HG03095 (cell line): ENCODE measurements around the gene CD163.
"Not testable (repeated sequence)": the region's sequence is repeated elsewhere in the genome, so short reads cannot be mapped to it uniquely, and the experiment has no call there.

Experiments
- ATAC-seq: cut with Tn5 transposase; IDR thresholded peaks from one replicate; pipeline ENCODE4 v1.9.1; 2021; ENCODE audit warnings: moderate library complexity; ENCODE audit not compliant: unreplicated experiment

CD163 gene

GRCh38 chr12:7503686-7504415 lies at the start of gene CD163:
TSS of gene CD163 (minus strand) at chr12:7503777. CDS start at chr12:7503690, 87 bp downstream.
- ATAC-seq: no peak

DNA sequence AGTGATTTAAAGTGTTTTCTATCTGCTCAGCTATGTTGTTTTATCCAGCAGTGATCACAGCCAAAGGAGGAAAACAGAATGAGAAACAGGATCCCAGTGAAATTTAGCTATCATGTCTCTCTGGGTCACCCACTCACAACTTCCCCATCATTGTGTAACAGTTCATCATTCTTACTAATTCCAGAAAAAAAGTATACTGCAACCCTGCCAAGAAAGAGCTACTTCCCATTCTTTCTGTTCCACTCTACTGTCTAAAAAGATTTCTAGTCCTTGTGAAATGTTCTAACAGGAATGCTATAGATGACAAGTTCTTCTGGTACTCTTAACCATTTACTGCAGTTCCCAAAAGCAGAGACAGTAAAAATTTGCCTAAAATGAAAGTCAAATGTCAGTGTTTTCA lies 39.2 kb upstream of the CD163 start:
- ATAC-seq: no peak

DNA sequence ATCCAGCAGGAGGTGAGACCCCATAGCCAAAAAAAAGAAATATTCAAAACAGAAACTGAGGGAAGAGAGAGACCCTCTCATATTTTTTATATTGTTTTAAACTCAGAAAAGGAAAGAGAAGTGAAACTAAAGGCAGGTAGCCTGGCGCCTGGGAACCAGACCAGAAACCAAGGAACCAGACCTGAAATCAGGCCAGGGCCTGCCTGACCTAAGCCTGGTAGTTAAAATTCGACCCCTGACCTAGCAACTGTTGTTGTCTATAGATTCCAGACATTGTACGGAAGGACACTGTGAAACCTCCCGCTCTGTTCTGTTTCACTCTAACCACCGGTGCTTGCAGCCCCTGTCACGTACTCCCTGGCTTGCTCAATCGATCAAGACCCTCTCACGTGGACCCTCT lies 38.5 kb upstream of the CD163 start:
- ATAC-seq: no peak

DNA sequence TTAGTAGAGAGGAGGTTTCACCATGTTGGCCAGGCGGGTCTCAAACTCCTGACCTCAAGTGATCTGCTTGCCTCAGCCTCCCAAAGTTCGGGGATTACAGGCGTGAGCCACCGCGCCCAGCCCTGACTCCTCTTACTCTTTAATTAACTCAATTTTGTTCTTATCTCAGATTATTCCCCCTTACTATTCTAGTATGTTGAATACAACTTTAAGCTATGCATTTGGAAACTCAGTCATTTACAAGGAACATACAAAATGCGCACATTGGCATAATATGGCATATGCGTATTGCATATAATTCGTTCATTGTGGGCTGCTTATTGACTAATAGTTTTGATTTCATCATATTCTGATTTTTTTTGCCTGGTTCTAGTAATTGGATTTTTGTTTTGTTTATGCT lies 10.8 kb upstream of the CD163 start:
- ATAC-seq: no peak

- no peak for ATAC-seq
Measured at GRCh38 chr12:7512553-7512952, 9.0 kb upstream of the CD163 start.

DNA sequence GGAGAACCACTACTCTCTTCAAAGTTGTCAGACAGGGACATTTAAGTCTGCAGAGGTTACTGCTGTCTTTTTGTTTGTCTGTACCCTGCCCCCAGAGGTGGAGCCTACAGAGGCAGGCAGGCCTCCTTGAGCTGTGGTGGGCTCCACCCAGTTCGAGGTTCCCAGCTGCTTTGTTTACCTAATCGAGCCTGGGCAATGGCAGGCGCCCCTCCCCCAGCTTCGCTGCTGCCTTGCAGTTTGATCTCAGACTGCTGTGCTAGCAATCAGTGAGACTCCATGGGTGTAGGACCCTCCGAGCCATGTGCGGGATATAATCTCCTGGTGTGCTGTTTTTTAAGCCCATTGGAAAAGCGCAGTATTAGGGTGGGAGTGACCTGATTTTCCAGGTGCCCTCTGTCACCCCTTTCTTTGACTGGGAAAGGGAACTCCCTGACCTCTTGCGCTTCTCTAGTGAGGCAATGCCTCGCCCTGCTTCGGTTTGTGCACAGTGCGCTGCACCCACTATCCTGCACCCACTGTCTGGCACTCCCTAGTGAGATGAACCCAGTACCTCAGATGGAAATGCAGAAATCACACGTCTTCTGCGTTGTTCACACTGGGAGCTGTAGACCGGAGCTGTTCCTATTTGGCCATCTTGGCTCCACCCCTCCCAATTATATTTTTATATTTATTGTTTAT lies 6.4 kb upstream of the CD163 start:
- ATAC-seq: not testable (repeated sequence)

GRCh38 chr12:7502612-7503011 lies 965 bp downstream of the CD163 start:
- ATAC-seq: no peak

- no peak for ATAC-seq
Measured at GRCh38 chr12:7501031-7501588, 2.5 kb downstream of the CD163 start.

- ATAC-seq: no peak
Measured at GRCh38 chr12:7499636-7500035, 3.9 kb downstream of the CD163 start.

- no peak for ATAC-seq
Measured at GRCh38 chr12:7498809-7499208, 4.8 kb downstream of the CD163 start.

DNA sequence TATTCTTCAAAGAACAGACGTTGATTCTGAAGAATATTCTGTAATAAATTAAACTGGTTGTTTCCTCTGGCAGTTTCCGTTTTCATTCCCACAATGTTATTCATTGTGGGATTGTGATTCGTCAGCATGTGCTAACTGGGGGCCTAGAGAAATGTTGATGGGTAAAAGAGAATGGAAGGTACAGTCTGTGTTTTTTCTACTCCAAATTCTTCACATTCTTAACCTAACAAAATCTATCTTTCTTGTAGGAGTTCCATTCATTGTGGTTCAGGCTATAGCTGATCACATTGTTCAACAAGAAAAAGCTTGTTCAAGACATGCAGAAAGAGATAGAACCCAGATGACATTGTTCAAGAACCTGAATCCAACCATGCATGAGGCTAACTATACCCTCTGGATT lies 5.9 kb downstream of the CD163 start:
- ATAC-seq: no peak

DNA sequence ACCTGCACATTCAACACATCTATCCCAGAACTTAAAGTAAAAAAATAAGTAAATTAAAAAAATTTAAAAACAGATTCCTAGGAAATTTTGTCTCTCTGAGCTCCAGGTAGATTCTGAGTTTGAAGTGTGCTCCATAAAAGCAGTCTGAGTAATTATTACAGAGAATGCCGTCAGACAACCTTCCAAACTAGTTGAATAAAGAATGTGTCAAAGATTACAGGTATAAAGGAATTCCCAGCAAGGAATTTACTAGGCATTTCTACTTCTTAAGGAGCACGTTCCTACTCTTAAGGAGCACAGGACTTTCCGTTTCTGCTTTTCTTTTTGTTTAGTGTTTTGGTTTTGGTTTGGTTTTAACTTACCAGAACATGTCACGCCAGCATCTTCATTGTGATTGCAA lies 7.1 kb downstream of the CD163 start:
- no peak for ATAC-seq

GRCh38 chr12:7495136-7495535 lies 8.4 kb downstream of the CD163 start:
- no peak for ATAC-seq

- ATAC-seq: no peak
Measured at GRCh38 chr12:7493006-7493405, 10.6 kb downstream of the CD163 start.

- no peak for ATAC-seq
Measured at GRCh38 chr12:7486512-7486911, 17.1 kb downstream of the CD163 start.

GRCh38 chr12:7485095-7485494 lies 18.5 kb downstream of the CD163 start:
- no peak for ATAC-seq

GRCh38 chr12:7483343-7483742 lies 20.2 kb downstream of the CD163 start:
- ATAC-seq: no peak

DNA sequence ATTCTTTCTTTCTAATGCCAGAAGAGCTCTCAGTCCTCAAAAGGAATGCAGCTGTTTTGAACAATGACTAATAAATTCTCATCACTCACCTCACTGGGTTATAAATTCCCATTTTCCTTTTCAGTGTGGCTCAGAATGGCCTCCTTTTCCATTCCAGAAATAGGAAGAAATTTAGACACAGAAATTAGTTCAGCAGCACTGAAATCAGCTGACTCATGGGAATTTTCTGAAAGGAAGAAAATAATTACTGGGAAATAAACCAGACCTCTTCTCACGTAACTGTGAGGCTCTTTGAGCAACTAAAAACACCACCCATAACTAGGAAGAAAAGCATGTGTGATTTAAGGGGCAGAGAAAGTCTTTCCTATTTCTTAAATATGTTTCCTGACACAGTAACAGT lies 23.8 kb downstream of the CD163 start:
- no peak for ATAC-seq

DNA sequence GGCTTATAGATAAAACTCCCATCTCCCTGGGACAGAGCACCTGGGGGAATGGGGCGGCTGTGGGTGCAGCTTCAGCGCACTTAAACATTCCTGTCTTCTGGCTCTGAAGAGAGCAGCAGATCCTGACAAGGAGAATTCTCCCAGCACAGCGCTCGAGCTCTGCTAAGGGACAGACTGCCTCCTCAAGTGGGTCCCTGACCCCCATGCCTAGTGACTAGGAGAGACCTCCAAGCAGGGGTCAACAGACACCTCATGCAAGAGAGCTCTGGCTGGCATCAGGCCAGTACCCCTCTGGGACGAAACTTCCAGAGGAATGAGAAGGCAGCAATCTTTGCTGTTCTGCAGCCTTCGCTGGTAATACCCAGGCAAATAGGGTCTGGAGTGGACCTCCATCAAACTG lies 31.5 kb downstream of the CD163 start:
- no peak for ATAC-seq

GRCh38 chr12:7460375-7461259 lies 43.0 kb downstream of the CD163 start:
- no peak for ATAC-seq

GRCh38 chr12:7459973-7460372 lies 43.6 kb downstream of the CD163 start:
- no peak for ATAC-seq
